ENCODE data around the gene ZNF354B.
"Not testable (repeated sequence)": the region's sequence is repeated elsewhere in the genome, so short reads cannot be mapped to it uniquely, and the experiment has no call there.

The ZNF354B gene

DNA sequence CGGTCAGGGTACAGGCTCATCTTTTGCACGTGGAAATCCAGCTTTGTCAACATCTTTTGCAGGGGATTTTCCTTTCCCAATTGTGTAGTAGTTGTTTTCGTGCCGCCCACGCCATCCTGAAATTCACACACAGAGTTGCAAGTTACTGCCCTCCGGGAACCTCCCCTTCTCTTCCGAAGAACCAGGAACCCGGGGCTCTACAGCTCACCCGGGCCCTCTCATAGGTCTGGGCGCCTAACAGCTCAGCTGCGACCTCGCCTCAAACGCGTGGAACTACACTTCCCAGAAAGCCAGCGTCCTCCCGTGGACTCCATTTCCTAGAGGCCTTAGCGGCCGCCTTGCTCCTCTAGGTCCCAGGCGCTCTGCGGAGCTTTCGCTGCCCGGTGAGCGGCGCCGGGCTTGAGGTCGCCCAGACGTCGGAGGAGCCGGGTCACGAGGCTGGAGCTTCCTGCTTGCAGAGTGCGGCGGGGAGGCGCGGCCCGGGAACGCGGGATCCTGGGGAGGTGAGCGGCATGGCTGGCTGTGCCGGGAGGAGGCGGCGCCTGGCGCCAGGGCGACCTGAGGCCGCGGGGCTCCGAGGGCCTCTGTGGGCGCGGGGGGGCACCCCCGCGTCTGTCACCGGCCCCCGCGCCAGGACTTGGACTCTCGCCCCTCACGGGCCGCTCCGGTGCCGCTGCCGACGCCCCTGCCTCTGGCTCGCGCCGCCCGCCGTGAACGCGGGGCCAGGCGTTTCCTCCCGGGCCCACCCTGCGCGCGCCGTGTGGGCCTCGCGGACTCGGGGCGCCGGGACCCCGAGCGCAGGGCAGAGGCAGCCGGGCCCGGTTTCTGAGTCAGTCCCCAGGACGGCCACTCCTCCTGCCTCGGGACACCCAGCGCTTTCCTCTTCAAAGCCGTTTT is at the start of gene ZNF354B:
Gene ZNF354B (plus strand): TSS at position 329 of the 897 bp plus-strand sequence. CDS start 1,095 bp downstream, outside the sequence.
- DNase-seq, result peak; percentile 94

GRCh38 chr5:178817506-178817905 is 42.2 kb upstream of the ZNF354B start:
- DNase-seq, result no peak

GRCh38 chr5:178818094-178818493 is 41.7 kb upstream of the ZNF354B start:
- no peak for DNase-seq

GRCh38 chr5:178820001-178820400 is 39.8 kb upstream of the ZNF354B start:
- DNase-seq, result no peak

DNA sequence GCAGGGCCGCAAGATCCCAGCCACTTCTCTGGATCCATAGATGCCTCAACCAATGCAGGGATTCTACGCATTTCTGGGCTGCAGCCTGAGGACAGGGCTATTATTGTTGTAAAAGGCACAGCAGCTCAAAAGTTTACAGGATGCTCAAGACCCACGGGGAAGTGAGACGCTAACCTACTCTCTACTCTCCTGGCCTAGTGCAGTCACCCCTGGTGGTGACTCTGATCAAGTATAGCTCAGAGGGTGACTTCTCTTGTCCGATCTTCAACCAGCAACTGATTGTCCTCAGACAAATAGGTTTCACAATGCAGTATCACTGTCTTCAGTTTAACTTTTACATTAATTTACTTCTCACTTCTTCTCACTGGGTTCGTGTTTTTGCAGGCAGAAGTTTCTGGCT is 34.3 kb upstream of the ZNF354B start:
- DNase-seq, result no peak

DNA sequence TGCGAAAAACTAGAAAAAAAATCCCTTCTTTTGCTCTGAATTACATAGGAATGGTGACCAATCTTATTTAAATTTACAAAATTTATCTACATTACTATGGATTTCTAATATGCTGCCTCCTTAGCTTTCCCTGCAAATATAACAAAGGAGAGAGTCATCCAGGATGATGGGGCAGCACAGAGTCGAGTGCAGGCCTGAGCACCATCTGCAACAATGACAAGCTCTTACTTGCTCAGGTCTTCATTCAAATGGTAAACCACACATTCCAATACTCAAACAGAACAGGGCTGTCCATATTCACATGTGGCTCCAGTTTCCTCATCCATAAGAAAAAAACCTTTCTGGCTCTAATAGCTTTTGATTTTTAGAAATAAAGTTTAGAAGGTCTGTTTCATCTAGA is 33.5 kb upstream of the ZNF354B start:
- DNase-seq, result no peak

DNA sequence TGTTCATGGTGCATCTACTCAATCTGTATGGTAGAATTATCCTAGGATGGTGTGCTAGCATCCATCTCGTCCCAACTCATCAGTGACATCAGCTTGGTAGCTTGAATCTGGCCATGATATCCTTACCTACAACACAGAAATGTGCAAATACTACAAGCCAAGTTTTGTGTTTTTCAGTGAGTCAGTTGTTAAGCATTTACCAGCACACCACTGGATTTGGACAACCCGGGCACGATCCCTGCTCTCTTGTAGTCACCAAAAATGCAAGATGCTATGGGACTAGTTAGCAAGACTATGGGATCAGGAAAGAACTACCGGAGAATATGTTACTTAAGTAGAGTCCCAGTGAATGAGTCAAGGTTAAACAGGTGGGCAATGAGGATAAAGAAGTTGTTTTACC is 32.1 kb upstream of the ZNF354B start:
- no peak for DNase-seq

DNA sequence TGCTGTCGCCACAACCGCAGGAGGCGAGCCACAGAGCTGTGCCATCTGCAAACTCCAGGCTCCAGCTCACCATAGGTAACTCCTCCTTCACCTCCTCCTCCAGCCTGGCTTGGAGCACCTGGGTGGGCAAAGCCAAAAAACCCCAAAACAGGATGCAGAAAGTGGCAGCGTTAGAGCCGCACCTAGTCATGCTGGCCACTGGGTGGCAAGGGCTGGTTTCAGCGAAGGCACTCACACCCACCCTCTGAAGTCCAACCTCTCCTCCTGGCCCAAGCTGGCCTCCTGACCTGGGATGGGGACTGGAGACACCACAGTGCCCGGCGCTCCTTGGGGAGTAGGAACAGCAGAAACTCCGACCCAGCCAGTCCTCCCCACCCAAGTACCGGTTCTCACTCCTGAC is 28.7 kb upstream of the ZNF354B start:
- no peak for DNase-seq

DNA sequence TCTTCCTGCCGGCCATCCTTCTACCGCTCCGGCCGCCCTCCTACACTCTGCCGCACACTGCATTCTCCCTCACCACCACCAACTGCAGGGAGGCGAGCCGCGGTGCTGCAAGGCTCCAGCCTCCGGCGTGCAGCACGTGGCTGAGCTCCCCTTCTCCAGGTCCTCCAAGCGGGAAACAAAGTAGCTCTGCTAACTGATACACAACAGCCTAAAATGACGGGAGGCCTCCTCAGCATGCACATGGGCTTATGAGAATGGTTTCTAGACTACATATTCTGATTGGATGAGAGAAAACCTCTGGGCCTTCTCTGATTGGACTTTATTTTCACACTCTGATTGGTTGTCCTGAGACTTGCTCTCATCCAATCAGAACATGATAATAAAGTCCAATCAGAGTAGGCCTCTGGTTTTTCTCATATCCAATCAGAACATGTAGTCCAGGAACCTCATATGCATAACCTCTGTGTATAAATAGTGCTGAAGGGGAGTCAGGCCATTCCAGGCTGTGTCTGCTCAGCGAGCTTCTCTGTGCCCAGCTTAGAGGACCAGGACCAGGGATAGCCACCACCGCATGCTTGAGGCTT is 27.0 kb upstream of the ZNF354B start:
- no peak for DNase-seq

GRCh38 chr5:178836628-178837027 is 23.1 kb upstream of the ZNF354B start:
- DNase-seq, result no peak

DNA sequence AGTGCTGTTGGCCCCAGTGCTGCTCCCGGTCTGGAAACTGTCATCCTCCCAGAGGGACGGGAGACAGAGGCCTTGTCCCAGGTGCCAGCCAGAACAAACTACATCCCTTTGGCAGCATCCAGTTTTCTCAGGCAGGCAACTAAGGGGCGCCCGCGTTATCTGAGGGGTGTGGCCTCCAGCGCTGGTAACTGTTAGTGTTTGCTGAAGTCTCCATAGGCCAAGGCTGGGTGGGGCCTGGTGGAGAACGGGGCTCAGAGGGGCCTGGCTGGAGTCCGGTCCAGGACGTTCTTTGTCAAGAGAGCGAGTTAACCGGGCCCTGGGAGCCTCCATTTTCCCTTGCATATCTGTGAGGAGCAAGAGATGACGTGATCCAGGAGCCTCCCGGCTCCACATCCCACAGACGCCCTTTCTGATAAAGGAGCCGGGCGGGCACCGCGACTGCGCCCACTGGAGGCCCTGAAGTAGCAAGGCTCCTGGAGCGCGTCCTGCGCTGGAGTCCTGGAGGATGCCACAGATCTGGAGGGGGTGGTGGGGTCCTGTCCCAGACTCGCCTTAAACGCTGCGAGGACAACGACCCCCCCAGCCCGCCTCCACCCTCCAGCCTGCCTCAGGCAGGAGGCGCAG is 20.9 kb upstream of the ZNF354B start:
- DNase-seq, result not testable (repeated sequence)

DNA sequence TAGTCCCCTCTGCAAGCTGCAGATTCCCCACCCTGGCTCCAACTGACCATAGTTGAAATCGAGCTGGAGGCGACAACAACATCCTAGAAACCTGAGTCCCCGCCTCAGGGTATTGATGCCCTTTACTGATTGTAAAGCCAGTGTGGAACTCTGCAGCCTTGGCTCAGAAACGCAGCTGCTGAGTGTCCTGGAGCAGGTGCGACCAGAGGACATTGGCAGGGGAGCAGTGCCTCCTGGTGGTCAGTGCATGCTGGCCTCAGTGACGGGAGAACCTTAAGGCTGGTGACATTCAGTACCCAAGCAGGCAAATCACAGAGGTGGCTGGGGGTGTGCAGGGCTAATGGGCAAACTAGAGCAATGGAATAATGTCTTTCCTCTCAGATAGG is 20.4 kb upstream of the ZNF354B start:
- peak; percentile 18 for DNase-seq

DNA sequence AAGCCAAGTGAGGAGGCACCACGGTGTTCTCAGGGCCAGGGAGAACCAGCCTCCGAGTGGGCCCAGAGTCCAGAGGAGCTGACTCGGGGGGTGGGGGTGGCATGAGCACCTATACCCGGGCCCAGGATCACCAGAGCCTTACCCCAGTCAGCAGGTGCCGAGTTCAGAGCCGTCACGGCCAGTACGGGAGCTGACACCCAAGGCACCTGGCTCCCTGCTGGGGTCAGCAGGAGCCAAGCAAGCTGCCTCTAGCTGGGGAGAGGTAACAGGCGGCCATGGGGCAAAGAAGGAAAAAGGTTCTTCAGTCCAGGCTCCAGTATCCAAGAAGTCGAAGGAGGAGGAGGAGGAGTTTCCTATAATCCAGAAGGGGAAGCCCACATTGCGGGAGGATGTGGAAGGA is 19.4 kb upstream of the ZNF354B start:
- DNase-seq, result not testable (repeated sequence)

GRCh38 chr5:178849316-178849715 is 10.4 kb upstream of the ZNF354B start:
- no peak for DNase-seq

DNA sequence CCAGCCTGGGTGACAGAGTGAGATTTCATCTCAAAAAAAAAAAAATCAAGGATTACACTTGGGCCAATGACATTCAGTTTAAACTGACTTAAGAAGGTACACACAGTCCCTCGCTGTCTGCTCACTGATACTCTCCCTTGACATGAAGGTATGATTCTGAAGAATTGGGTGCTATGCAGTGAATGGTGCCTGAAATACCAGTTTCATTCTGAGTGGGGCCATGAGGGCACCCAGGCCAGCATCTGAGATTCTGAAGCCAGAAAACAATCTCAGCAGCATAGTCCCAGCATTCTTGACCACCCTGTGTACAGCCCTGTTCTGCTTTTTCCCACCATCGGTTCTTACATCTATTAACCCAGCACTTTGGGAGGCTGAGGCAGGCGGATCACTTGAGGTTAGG is 7.8 kb upstream of the ZNF354B start:
- DNase-seq, result no peak

DNA sequence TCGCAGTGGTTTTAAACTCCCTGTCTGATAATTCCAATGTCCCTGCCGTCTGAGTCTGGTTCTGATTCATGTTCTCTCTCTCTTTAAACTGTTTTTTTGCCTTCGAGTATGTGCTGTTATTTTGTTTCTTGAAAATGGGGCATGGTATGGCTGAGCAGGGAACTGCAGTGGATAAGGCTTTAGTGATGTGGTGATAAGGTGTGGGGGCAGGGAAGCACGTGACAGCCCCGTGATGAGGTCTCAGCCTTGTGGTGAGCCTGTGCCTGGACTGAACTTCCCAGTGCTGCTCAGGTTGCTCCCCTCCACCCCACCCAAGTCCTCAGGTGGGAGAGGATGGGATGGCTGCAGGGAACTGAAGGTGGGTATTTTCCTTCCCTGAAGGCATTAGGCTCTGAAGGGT is 5.5 kb upstream of the ZNF354B start:
- no peak for DNase-seq

GRCh38 chr5:178860615-178861014 is 862 bp downstream of the ZNF354B start:
- DNase-seq, result not testable (repeated sequence)

- DNase-seq, result no peak
Measured at GRCh38 chr5:178861627-178862026, 1.9 kb downstream of the ZNF354B start.

DNA sequence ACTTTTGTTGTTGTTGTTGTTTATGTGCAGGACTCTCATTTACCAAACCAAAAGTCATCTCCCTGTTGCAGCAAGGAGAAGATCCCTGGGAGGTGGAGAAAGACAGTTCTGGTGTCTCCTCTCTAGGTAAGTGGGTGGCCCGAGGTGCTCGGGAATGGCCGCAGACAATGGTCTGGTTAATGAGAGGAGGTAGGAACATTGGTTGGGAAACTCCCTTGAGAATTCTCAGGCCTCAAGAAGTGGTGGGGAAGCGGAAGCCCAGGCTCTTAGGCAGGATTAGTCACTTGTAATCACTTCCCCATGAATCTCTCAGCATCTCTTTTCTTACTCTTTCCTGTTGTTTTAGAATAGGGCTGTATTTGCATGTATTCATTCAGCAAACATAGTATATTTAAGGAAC is 7.2 kb downstream of the ZNF354B start:
- DNase-seq, result no peak

- peak; percentile 3 for DNase-seq
Measured at GRCh38 chr5:178869577-178869976, 9.8 kb downstream of the ZNF354B start.

DNA sequence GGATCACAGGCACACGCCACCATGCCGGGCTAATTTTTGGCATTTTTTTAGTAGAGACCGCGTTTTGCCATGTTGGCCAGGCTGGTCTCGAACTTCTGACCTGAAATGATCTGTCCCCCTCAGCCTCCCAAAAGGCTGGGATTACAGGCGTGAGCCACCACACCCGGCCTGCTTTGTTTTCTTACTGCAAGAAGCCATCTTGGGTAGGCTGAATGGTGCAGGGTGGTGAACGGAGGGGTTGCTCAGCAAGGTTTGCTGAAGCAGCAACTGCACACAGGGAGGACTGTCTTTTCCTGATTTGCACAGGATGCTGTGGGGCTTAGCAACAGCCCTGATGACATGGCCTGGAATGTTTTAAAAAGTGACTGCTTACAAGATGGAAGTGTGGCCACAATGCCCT is 10.7 kb downstream of the ZNF354B start:
- DNase-seq, result no peak

DNA sequence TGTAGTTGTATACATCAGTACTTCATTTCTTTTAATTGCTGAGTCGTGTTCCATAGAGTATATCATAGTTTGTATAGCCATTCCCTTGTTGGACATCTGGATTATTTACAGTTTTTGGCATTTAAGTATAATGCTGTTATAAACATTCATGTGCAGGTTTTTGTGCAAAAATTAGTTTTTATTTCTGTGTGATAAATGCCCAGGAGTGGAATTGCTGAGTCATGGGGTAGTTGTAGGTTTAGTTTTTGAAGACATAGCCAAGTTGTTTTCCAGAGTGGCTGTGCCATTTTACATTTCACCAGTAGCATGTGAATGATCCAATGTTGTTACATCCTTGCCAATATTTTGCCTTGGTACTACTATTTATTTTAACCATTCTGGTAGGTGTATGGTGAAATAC is 12.5 kb downstream of the ZNF354B start:
- DNase-seq, result no peak

DNA sequence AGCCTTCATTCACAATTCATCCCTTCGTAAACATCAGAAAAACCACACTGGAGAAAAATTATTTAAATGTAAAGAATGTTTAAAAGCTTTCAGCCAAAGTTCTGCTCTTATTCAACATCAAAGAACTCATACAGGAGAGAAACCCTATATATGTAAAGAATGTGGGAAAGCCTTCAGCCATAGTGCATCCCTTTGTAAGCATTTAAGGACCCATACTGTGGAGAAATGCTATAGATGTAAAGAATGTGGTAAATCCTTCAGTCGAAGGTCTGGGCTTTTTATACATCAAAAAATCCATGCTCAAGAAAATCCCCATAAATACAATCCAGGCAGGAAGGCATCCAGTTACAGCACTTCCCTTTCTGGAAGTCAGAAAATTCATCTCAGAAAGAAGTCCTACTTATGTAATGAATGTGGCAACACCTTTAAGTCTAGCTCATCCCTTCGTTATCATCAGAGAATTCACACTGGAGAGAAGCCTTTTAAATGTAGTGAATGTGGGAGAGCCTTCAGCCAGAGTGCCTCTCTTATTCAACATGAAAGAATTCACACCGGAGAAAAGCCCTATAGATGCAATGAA is 23.5 kb downstream of the ZNF354B start:
- DNase-seq, result not testable (repeated sequence)

Data from EL (cell line).